Mesodermal cell (in vitro differentiated cells): ENCODE data around the gene ERBB2.

ENCODE experiments used
- H3K27ac ChIP-seq: 2 replicates; pipeline ENCODE4 v1.7.0; 2013; ENCODE audit warnings: mild to moderate bottlenecking, low read depth, low read length, moderate library complexity; ENCODE audit not compliant: severe bottlenecking
- H3K36me3 ChIP-seq: 2 replicates; pipeline ENCODE4 v1.7.1; 2013; ENCODE audit warnings: mild to moderate bottlenecking, low read length, moderate library complexity; ENCODE audit not compliant: control insufficient read depth, insufficient read depth
- H3K4me1 ChIP-seq: one replicate; pipeline ENCODE4 v1.7.1; 2013; ENCODE audit warnings: mild to moderate bottlenecking, low read length; ENCODE audit not compliant: insufficient read depth, control insufficient read depth, poor library complexity, severe bottlenecking
- H3K4me3 ChIP-seq: 2 replicates; pipeline ENCODE4 v1.7.0; 2013; ENCODE audit warnings: low read length, control low read depth, mild to moderate bottlenecking; ENCODE audit not compliant: insufficient read depth, poor library complexity, severe bottlenecking; ENCODE audit errors: extremely low read depth
- H3K9me3 ChIP-seq: 2 replicates; pipeline ENCODE4 v1.7.1; 2013; ENCODE audit warnings: mild to moderate bottlenecking, low read length, moderate library complexity; ENCODE audit not compliant: control insufficient read depth
- WGBS, 2 experiments: methylation state at CpG; one replicate each; pipeline ENCODE4 v1.1.5; 2013; ENCODE audit warnings: missing lambda C conversion rate in 2 of 2; ENCODE audit not compliant: insufficient coverage in 2 of 2; 5-methylcytosine and 5-hydroxymethylcytosine counted together

The ERBB2 gene

GRCh38 chr17:39666601-39667261 is 33.1 kb upstream of the ERBB2 start:
- WGBS, 2 experiments = 75 to 78% methylated on average over 8 to 10 of the region's 11 CpGs
- H3K9me3 ChIP-seq = no peaks in the 10 kb centered on the region
- no peaks in the 10 kb centered on the region for H3K36me3 ChIP-seq
- peaks cover 20% of the 10 kb centered on the region for H3K4me1 ChIP-seq
- H3K27ac ChIP-seq = no peak overlapping the region
- H3K4me3 ChIP-seq = no peak overlapping the region

GRCh38 chr17:39667262-39667944 is 32.5 kb upstream of the ERBB2 start:
- WGBS, 2 experiments = 10% methylated on average over 18 to 32 of the region's 49 CpGs
- Histone ChIP-seq H3K4me1 (peaks cover 20% of the 10 kb centered on the region), H3K4me3 (peak overlapping the region; percentile 35), H3K27ac (no peak overlapping the region), H3K9me3 (no peaks in the 10 kb centered on the region), H3K36me3 (no peaks in the 10 kb centered on the region)

GRCh38 chr17:39667945-39668924 is 31.6 kb upstream of the ERBB2 start, which contains the start of gene PNMT:
Gene PNMT, plus strand, starts transcription at chr17:39668453. Its CDS starts 23 bp downstream, at chr17:39668476.
- WGBS, 2 experiments = 2% methylated on average over 45 to 69 of the region's 85 CpGs
- Histone ChIP-seq H3K9me3 (no peaks in the 10 kb centered on the region), H3K4me1 (peaks cover 20% of the 10 kb centered on the region), H3K27ac (no peak within 1 kb of the TSS), H3K4me3 (peak within 1 kb of the TSS; percentile 35), H3K36me3 (no peaks in the 10 kb centered on the region)

GRCh38 chr17:39669897-39670735 is 29.7 kb upstream of the ERBB2 start:
- Histone ChIP-seq H3K4me1 (peaks cover 9% of the 10 kb centered on the region), H3K36me3 (no peaks in the 10 kb centered on the region), H3K9me3 (no peaks in the 10 kb centered on the region), H3K4me3 (no peak overlapping the region), H3K27ac (no peak overlapping the region)
- 93 to 97% methylated on average over 19 to 21 of the region's 23 CpGs for WGBS, 2 experiments

GRCh38 chr17:39670746-39671145 is 29.1 kb upstream of the ERBB2 start:
- no peak overlapping the region for H3K4me3 ChIP-seq
- H3K4me1 ChIP-seq = peaks cover 9% of the 10 kb centered on the region
- no peak overlapping the region for H3K27ac ChIP-seq
- 64 to 72% methylated on average over 2 to 3 of the region's 4 CpGs for WGBS, 2 experiments
- H3K36me3 ChIP-seq = no peaks in the 10 kb centered on the region
- no peaks in the 10 kb centered on the region for H3K9me3 ChIP-seq

- H3K4me3 ChIP-seq = no peak overlapping the region
- no peak overlapping the region for H3K27ac ChIP-seq
- WGBS, 2 experiments = 84 to 93% methylated on average over 13 of the region's 19 CpGs
- H3K36me3 ChIP-seq = peaks cover under 1% of the 10 kb centered on the region
- H3K9me3 ChIP-seq = no peaks in the 10 kb centered on the region
- H3K4me1 ChIP-seq = peaks cover 9% of the 10 kb centered on the region
These were observed 28.0 kb upstream of the ERBB2 start for GRCh38 chr17:39671651-39672521.

- Histone ChIP-seq H3K9me3 (no peaks in the 10 kb centered on the region), H3K4me3 (no peak overlapping the region)
- WGBS, 2 experiments = 88 to 91% methylated on average over 13 to 14 of the region's 15 CpGs
These were observed 27.1 kb upstream of the ERBB2 start for GRCh38 chr17:39672522-39673334.

GRCh38 chr17:39673335-39674081 is 26.4 kb upstream of the ERBB2 start:
- Histone ChIP-seq H3K9me3 (no peaks in the 10 kb centered on the region), H3K4me3 (no peak overlapping the region), H3K36me3 (peaks cover 2% of the 10 kb centered on the region), H3K4me1 (no peaks in the 10 kb centered on the region), H3K27ac (no peak overlapping the region)
- 80 to 82% methylated on average over 10 to 13 of the region's 13 CpGs for WGBS, 2 experiments

More at GRCh38 chr17:39672522-39673334, 27.1 kb upstream of the ERBB2 start:
- Histone ChIP-seq H3K36me3 (peaks cover 2% of the 10 kb centered on the region), H3K27ac (no peak overlapping the region), H3K4me1 (peaks cover 4% of the 10 kb centered on the region)
